HG02759 (cell line): Measurements from ENCODE around the gene CD82.

Source experiments
- ATAC-seq: cut with Tn5 transposase; IDR thresholded peaks from one replicate; pipeline ENCODE4 v1.9.1; 2021; ENCODE audit warnings: mild to moderate bottlenecking, moderate library complexity; ENCODE audit not compliant: unreplicated experiment

CD82 gene

GRCh38 chr11:44574610-44575287, 9.3 kb downstream of the CD82 start:
- peak; percentile 52 for ATAC-seq

- ATAC-seq = peak; percentile 30
Measured at GRCh38 chr11:44575288-44575672, 9.8 kb downstream of the CD82 start.

- no peak for ATAC-seq
Measured at GRCh38 chr11:44575962-44576361, 10.5 kb downstream of the CD82 start.

GRCh38 chr11:44576656-44577055, 11.2 kb downstream of the CD82 start:
- ATAC-seq = no peak

- ATAC-seq = no peak
Measured at GRCh38 chr11:44577231-44577830, 11.9 kb downstream of the CD82 start.

- ATAC-seq = peak; percentile 43
Measured at GRCh38 chr11:44578279-44578678, 12.8 kb downstream of the CD82 start.

GRCh38 chr11:44579302-44579761, 13.9 kb downstream of the CD82 start:
- ATAC-seq = no peak

GRCh38 chr11:44580701-44581100, 15.2 kb downstream of the CD82 start:
- no peak for ATAC-seq

GRCh38 chr11:44581246-44581645, 15.8 kb downstream of the CD82 start:
- no peak for ATAC-seq

- no peak for ATAC-seq
Measured at GRCh38 chr11:44582641-44583352, 17.3 kb downstream of the CD82 start.

GRCh38 chr11:44583353-44583669, 17.8 kb downstream of the CD82 start:
- no peak for ATAC-seq

- no peak for ATAC-seq
Measured at GRCh38 chr11:44585421-44585820, 20.0 kb downstream of the CD82 start.

- ATAC-seq = no peak
Measured at GRCh38 chr11:44589301-44589700, 23.8 kb downstream of the CD82 start.

- no peak for ATAC-seq
Measured at GRCh38 chr11:44590769-44591168, 25.3 kb downstream of the CD82 start.

GRCh38 chr11:44591557-44591956, 26.1 kb downstream of the CD82 start:
- no peak for ATAC-seq

GRCh38 chr11:44592125-44592940, 26.9 kb downstream of the CD82 start:
- ATAC-seq = no peak

GRCh38 chr11:44593251-44593650, 27.8 kb downstream of the CD82 start:
- ATAC-seq = no peak

GRCh38 chr11:44595006-44595405, 29.5 kb downstream of the CD82 start:
- no peak for ATAC-seq

- ATAC-seq = no peak
Measured at GRCh38 chr11:44595964-44596381, 30.5 kb downstream of the CD82 start.

- peak; percentile 48 for ATAC-seq
Measured at GRCh38 chr11:44596525-44597276, 31.2 kb downstream of the CD82 start.
